ENCODE results near the gene C11orf91.
"Not testable (repeated sequence)": the region's sequence is repeated elsewhere in the genome, so short reads cannot be mapped to it uniquely, and the experiment has no call there.

The C11orf91 gene

GRCh38 chr11:33721426-33721825, 20.8 kb upstream of the C11orf91 start:
- DNase-seq, result no peak

DNA sequence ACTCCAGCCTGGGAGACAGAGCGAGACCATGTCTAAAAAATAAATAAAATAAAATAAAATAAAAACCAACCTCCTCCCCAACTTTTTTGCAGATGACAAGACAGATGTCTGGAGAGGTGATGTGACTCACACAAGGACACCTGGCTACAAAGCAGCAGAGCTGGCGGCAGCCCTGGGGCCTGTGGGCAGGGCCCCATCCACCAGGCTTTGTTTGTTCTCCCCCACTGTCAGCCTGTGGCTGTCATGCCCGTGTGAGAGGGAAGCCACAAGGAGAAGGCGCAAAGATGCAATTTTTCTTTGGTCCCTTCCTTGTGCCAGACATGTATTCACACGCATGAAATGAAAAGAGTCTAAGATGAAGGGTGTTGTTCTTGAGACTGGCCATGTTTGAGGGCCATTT, 19.0 kb upstream of the C11orf91 start:
- no peak for DNase-seq

DNA sequence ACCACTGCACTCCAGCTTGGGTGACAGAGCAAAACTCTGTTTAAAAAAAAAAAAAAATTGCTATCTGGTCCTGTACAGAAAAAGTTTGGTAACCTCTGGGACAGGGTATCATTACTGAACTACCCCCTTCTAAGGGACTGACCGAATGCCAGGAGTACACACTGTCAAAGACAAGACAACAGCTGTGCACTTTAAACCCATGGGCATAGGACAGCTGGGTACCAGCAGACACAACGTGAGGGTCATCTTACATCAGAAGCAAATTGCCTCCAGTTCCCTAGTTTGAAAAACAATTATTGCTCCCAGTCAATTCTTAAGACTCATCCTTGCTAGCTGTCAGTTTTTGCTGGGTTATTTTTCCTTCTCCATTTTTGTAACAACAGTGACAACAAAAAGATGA, 17.8 kb upstream of the C11orf91 start:
- no peak for DNase-seq

DNA sequence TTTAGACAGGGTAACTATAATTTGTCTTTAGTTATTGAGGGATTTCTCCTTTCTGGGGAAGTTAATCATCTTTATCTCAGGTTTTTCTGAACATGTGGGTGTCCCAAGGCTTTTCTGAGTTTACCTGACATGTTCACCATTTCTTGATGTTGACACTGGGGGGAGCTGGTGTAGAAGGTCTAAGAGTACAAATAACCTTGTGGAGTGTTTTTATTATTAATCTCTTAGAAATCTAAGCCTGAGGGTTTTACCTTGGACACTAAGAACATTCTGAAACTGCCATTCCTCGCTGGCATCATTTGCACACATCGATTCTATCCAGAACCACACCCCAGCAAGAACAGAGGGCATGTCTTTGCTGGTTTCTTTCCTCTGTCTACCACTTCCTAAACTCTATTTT, 15.6 kb upstream of the C11orf91 start:
- no peak for DNase-seq

- no peak for DNase-seq
These were observed 13.3 kb upstream of the C11orf91 start for GRCh38 chr11:33713856-33714398.

DNA sequence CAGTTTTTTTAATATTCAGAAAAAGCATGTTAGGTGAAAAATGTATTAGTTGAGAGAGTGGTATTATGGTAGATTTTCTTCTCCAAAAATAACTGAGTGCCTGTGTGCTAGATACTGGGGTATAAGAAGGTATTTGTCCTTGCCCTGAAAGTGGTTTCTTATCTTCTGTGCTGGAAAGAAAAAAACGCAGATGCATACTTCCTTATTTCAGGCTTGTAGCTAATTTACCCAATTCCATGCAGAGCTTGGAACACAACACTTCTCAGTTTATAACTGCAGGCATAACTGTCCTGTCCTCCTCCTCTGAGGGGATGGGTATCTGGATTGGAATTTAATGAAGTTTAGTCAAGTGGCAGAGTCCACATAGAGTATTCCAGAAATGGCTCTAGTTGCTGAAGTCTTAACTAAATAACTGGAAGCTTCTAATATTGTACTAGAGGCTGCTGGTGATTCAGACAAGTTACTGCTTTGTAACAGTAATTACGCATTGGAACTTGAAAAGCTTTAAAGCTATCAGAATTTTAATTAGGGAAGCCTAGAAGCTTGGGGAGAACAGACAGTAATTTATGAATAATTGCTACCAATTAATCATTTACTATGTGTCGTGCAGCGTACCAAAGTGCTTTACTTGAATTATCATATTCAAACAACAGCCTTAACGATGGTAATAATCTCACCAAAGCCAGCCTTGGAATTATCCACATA, 12.7 kb upstream of the C11orf91 start:
- DNase-seq, result no peak

DNA sequence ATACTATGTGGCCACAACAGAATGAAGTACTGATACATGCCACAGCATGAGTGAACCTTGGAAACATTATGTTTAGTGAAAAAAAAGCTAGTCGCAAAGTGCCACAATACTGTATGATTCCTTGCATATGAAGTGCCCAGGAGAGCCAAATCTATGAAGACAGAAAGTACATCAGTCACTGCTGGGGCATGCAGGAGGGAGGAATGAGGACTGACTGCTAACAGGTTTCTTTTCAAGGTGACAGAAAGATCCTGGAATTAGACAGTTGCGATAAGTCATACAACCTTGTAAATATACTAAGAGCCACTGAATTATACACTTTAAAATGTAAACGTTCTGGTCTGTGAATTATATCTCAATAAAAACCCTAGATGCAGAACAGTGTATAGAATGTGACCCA, 11.8 kb upstream of the C11orf91 start:
- DNase-seq, result no peak

GRCh38 chr11:33709466-33709865, 8.8 kb upstream of the C11orf91 start:
- DNase-seq, result no peak

DNA sequence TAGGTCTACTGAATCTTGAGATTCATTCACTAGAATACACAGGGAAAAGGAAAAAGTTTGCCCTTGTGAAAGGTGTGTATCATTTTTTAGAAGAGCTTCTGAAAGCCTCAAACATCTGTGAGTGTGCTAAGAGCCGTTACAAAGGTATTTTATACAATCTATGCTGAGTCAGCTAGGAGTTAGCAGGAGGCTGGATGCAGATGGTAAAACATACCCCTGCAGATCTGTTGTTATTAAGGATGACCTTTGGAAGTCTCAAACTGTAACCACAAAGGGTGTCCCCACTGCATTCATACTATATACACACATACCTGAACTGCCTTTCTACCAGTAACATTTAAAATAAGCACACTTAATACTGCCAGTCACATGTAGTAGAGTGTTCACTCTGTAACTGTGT, 8.4 kb upstream of the C11orf91 start:
- DNase-seq, result no peak

- DNase-seq, result not testable (repeated sequence)
These were observed 7.2 kb upstream of the C11orf91 start for GRCh38 chr11:33707831-33708230.

- no peak for DNase-seq
These were observed 6.3 kb upstream of the C11orf91 start for GRCh38 chr11:33706966-33707365.

DNA sequence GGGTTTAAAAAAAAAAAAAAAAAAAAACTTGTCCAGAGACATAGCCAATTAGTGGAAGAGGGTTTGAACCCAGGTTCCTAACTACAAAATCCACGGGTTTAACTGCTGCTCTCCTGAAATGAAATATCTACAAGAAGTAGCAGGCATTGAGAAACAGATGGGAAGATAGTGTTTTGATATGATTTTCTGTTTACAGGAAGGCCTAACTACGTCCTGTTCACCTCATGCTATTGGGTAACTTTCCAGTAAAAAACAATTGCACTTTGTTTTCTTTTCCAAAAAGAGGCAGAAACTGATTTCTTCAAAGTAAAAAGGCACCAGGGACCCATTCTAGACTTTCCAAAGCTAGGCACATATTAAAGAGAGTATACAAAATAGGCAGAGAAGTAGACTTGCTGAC, 5.9 kb upstream of the C11orf91 start:
- no peak for DNase-seq

- no peak for DNase-seq
These were observed 3.8 kb upstream of the C11orf91 start for GRCh38 chr11:33704240-33705002.

GRCh38 chr11:33703788-33704187, 3.2 kb upstream of the C11orf91 start:
- DNase-seq, result no peak

DNA sequence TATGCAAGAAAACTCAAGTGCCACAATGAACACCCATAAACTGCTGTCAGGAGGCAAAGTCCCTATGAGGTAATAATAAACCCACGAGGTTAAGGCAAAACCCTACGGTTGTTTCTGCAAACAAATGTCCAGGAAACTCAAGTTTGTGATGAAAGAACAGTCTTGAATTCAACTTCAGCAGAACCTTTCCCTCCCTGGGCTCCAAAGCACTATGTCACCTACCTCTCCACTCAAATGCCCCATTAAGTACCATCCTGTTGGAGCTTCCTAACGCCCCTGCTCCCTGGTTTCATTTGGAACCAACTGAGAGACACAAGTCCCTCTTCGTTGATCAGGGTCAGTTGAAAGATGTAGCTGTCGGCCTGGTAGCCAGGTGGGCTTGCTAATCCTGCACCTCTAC, 2.6 kb upstream of the C11orf91 start:
- no peak for DNase-seq

- DNase-seq, result no peak
These were observed 940 bp upstream of the C11orf91 start for GRCh38 chr11:33701302-33702230.

GRCh38 chr11:33700063-33700501, 544 bp downstream of the C11orf91 start:
- DNase-seq, result no peak

- DNase-seq, result no peak
These were observed 1.0 kb downstream of the C11orf91 start for GRCh38 chr11:33699515-33700062.

DNA sequence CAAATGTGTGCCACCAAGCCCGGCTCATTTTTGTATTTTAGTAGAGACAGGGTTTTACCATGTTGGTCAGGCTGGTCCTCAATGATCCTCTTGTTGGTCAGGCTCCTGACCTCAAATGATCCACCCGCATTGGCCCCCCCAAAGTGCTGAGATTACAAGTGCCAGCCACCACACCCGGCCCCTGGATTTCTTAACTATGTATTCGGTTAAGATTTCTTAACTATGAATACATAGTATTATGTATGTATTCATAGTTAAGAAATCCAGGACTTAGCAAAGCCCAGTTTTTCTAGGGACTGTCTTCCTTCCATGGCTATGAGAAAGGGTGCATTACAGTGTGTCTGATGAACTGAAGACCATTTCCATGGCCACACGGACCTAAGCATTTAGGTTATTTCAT, 1.7 kb downstream of the C11orf91 start:
- no peak for DNase-seq

DNA sequence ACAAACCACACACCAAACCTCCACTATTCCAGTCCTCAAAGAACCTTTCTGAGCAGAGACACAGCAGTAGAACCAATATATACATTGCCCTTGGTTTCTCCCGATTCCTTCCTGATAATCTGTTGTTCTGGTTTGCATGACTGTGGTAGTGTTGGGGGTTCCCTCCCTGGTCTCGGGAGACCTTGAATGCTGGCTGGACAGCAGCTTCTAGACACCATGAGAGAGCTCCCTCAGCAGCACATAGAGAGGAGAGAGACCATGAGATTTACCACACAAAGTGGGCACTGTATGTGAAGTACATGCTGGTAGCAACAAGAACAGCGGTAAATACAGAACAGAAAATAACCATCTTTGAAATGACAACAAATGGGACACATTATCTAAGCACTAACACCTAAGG, 2.6 kb downstream of the C11orf91 start:
- DNase-seq, result no peak

- DNase-seq, result no peak
These were observed 3.5 kb downstream of the C11orf91 start for GRCh38 chr11:33696931-33697638.

DNA sequence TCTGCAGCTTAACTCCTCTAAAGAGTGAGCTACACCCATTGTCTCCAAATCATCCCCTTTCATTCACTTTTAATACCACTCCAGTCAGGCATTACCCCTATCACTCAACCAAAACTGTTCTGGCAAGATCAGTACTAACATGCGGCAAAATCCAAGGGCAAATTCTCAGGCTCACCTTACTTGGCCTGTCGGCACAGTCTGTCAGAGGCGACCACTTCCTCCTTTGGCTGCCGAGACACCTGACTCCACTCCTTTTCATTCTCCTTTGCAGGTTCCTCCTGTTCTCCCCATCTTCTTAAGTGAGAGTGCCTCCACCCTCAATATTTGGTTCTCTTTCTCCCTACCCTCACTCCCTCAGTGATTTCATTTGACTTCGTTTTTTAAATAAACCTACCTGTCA, 4.2 kb downstream of the C11orf91 start:
- no peak for DNase-seq

Measured in NCI-H187 treated with DMSO at 0.1 percent for 48 hours (cell line).